NCI-H1105 treated with DMSO at 0.1 percent for 48 hours (cell line): Measurements from ENCODE around the gene FLNC.

Source experiments
- DNase-seq: peaks from one replicate; lab custom pipeline; 2025; lab: John Stamatoyannopoulos, UW

Gene FLNC

GRCh38 chr7:128830231-128831177, at the start of gene FLNC:
Gene FLNC (plus strand): TSS chr7:128830406. CDS start chr7:128830638, 232 bp downstream.
- peak; percentile 5 for DNase-seq

GRCh38 chr7:128781126-128781525, 49.1 kb upstream of the FLNC start:
- DNase-seq, result no peak

- DNase-seq, result no peak
Observed at GRCh38 chr7:128781851-128782250, 48.4 kb upstream of the FLNC start.

- DNase-seq, result no peak
Observed at GRCh38 chr7:128783143-128783861, 46.9 kb upstream of the FLNC start.

- DNase-seq, result no peak
Observed at GRCh38 chr7:128785738-128786137, 44.5 kb upstream of the FLNC start.

GRCh38 chr7:128788446-128789412, 41.5 kb upstream of the FLNC start:
- DNase-seq, result no peak

- no peak for DNase-seq
Observed at GRCh38 chr7:128790315-128791041, 39.7 kb upstream of the FLNC start.

GRCh38 chr7:128791121-128791971, 38.9 kb upstream of the FLNC start, which contains the start of gene CCDC136:
Gene CCDC136 (plus strand): TSS chr7:128791968. CDS start chr7:128792412, 444 bp downstream.
- DNase-seq, result peak; percentile 54

- no peak for DNase-seq
Observed at GRCh38 chr7:128791972-128792327, 38.3 kb upstream of the FLNC start.

GRCh38 chr7:128792471-128793180, 37.6 kb upstream of the FLNC start:
- no peak for DNase-seq

- no peak for DNase-seq
Observed at GRCh38 chr7:128793181-128793547, 37.0 kb upstream of the FLNC start.

- DNase-seq, result no peak
Observed at GRCh38 chr7:128794020-128794419, 36.2 kb upstream of the FLNC start.

GRCh38 chr7:128794436-128794835, 35.8 kb upstream of the FLNC start:
- DNase-seq, result no peak

GRCh38 chr7:128795129-128795528, 35.1 kb upstream of the FLNC start:
- DNase-seq, result no peak

GRCh38 chr7:128796327-128796726, 33.9 kb upstream of the FLNC start:
- no peak for DNase-seq

GRCh38 chr7:128799451-128799850, 30.8 kb upstream of the FLNC start:
- DNase-seq, result no peak

- no peak for DNase-seq
Observed at GRCh38 chr7:128800567-128800966, 29.6 kb upstream of the FLNC start.

GRCh38 chr7:128801003-128801402, 29.2 kb upstream of the FLNC start:
- no peak for DNase-seq

- DNase-seq, result no peak
Observed at GRCh38 chr7:128801667-128802418, 28.4 kb upstream of the FLNC start.
